Head of caudate nucleus (tissue), 42 donors: ENCODE data around the gene ALPK3.

Experiments
- DNase-seq, 42 donors: peaks; one replicate each; pipeline versions ENCODE4 v3.0.0 to v3.0.0-alpha.2; 2020 to 2021; ENCODE audit warnings: mixed read lengths in 7 of 42
- intact Hi-C: fragments of 100-400 bp; cut with DNase I; formaldehyde crosslinking; loops from one replicate; pipeline ENCODE4 v1.15.0; 2022

Gene ALPK3

GRCh38 chr15:84794162-84794547 is 23.0 kb upstream of the ALPK3 start:
- DNase-seq = no peak
- intact Hi-C loops = no loop called here

- intact Hi-C loops = no loop called here
- DNase-seq = no peak
These were observed 22.0 kb upstream of the ALPK3 start for GRCh38 chr15:84795186-84795585.

GRCh38 chr15:84797212-84797611 is 19.9 kb upstream of the ALPK3 start:
- intact Hi-C loops = no loop called here

DNA sequence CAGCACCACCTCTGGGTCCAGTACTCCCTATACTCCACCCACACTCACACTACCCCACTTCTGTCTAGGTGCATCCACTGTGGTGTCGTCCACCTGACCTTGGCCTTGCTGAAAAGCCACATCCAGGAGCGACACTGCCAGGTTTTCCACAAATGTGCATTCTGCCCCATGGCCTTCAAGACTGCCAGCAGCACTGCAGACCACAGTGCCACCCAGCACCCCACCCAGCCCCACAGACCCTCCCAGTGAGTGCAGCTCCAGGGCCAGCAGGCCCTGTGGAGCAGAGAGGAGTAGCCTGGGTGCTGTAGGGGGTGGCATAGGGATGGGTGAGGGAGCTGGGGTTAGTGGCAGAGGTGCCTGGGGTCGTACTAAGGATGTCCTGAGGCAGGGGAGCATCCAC is 19.4 kb upstream of the ALPK3 start:
- peak in 2 of 42 donors; percentile 6 to 11 for DNase-seq
- intact Hi-C loops = no loop called here

More at GRCh38 chr15:84797212-84797611, 19.9 kb upstream of the ALPK3 start:
- DNase-seq = peak in 1 of 42 donors; percentile 1

GRCh38 chr15:84798436-84798946 is 18.7 kb upstream of the ALPK3 start:
- intact Hi-C loops = no loop called here
- DNase-seq = peak in 2 of 42 donors; percentile 23 to 31

GRCh38 chr15:84799511-84800187 is 17.5 kb upstream of the ALPK3 start:
- DNase-seq = peak in 2 of 42 donors; percentile 4 to 20
- intact Hi-C loops = no loop called here

- DNase-seq = peak in 2 of 42 donors; percentile 0 to 10
- intact Hi-C loops = no loop called here
These were observed 16.8 kb upstream of the ALPK3 start for GRCh38 chr15:84800365-84800806.

GRCh38 chr15:84804005-84804900 is 12.9 kb upstream of the ALPK3 start:
- intact Hi-C loops = no loop called here
- DNase-seq = peak in 2 of 42 donors; percentile 20 to 33

DNA sequence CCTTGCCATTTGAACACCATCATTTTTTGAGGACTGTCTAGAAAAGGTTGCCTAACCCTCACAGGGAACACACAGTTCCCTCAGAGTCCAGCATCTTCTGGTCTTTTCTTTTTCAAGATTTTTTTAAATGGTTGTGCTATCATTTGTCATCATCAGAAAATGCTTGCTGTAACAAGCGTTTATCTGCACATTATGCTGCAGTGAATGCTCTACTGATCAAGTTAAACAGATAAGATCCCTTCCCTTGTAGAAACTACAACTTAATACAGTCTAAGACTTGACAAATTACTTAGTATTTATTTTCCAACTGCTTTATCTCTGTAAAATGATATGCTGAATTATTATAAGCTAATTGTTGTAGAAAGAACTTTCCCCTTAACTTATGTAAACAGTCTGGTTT is 11.9 kb upstream of the ALPK3 start:
- no peak for DNase-seq
- intact Hi-C loops = no loop called here

DNA sequence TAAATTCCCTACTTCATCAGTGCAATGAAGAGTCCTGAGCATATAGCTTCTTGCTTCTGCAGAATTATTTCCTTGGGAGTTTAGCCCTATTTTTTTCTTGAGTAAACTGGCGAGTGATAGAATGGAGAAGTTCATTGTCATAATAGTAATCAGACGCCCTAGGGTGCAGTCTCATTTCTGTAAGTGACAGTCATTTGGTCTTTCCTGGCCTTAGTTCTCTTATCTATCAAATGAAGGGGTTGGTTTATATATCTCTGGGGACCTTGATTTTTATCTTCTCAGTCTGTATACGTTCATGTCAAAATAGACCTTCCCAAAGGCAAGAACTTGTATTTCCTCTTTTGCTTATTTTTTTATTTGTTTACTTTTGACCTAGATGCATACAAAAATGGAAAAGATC is 9.9 kb upstream of the ALPK3 start:
- DNase-seq = no peak
- intact Hi-C loops = no loop called here

DNA sequence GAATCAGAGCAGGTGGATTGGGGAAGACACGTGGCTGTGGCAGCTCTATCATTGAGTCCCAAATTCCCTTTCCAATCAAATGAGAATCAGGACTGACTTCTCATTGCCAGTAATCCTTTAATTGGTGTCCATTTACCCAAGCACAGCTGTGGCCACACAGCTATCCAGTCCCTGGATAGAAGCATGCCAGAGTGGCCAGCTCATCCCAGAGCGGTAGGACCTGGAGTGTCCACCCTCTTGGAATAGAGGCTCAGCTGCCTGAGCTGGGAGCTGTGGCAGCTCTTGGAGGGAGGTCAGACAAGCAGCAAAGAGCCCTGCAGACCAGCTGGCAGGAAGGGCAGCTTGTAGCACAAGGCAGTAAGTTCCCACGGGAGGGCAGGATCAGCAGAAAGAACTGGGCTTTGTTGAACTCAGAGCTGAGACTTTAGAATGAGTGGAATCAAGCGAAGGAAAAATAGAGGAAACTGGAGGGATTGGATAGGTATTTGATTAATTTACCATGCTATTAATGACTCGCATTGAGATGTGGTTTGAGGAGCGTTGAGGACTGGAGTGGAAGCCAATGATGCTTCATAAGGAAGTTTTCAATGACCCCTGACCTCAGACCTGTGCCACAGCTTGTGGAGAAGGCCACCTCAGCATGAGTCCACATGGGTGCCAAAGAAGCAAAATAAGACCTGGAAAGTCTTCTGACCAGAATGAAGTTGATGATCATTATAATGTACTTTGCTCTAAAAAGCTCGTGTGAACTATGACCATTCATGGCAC is 6.9 kb upstream of the ALPK3 start:
- intact Hi-C loops = no loop called here
- DNase-seq = peak in 1 of 42 donors; percentile 26

DNA sequence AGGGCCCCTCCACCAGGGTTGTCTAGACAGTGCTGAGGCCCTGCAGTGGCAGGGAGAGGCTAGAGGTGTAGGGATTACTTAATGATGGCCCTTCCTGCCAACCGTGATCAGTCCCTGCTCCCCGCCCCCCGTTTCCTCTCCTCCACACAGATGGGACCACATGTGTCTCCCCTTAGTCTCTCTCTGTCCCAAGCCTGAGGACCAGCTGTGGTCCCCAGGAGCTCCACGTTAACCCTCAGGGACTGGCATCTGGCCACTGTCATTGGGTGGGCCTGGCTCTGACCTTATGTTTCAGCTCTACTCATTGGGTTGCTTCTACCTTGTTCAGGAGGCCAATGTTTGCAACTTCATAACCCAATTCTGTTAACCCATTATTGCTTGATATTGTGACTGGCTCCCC is 6.0 kb upstream of the ALPK3 start:
- no peak for DNase-seq
- intact Hi-C loops = no loop called here

DNA sequence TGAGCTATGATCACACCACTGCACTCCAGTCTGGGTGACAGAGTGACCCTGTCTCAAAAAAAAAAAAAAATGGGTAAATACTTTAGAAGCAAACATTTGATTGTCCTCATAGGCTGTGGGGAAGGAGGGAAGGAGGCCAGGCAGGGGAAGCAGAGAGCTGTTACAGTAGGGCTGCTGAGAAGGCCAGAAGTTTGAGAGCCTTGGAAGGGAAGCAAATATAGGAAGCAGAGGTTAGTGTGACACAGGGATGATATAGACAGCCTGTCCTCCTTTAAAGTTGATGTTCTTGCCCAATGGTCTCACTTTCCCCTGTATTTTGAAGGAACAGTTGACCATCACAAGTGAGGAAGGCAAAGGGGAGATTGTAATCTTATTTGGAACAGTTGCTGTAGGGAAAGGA is 5.3 kb upstream of the ALPK3 start:
- intact Hi-C loops = no loop called here
- no peak for DNase-seq

DNA sequence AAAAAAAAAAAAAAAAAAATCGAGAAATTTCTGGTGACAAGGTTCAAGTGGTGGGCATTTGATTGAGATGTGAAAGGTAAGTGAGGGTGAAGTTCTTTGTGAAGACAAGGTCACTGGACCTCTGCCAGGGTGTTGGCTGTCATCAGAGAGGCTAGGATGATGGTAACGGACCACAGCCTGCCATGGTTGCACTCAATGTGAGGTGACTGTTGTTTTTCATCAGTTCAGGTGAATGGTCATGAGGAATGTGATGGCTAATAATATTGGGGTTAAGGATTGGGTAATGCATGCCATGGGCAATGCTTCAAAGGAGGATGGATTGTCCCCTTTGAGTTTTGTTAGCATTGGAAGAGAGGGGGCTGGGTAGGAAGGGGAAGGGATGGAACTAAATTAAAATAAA is 4.3 kb upstream of the ALPK3 start:
- intact Hi-C loops = no loop called here
- DNase-seq = no peak

DNA sequence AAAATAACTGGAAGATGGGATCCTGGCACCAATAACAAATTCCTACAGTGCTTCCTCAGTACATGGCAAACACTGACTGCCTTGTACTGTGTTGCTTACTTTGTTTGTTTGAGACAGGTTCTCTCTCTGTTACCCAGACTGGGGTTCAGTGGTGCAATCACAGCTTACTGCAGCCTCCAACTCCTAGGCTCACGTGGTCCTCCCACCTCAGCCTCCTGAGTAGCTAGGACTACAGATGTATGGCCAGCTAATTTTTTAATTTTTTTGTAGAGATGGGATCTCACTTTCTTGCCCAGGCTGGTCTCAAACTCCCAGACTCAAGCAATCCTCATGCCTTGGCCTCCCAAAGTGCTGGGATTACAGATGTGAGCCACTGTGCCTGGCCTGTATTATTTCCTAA is 3.7 kb upstream of the ALPK3 start:
- intact Hi-C loops = no loop called here
- no peak for DNase-seq

DNA sequence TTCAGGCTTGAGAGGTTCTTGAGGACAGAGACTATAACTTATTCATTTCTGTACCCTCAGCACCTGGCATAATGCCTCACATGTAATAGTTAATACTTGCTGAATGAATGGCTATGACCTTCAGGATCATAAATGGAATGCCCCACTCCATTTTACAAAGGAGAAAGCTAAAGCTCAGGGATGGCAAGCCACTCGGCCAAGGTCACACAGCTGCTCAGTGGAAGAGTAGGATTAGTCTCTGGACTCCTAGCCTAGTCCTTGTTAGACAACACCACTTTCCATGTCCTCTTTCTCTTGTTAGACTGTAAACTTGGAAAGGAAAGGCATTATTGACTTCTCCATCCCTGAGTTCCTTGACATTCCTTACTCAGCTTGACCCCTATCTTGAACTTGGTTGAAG is 3.2 kb upstream of the ALPK3 start:
- no peak for DNase-seq
- intact Hi-C loops = no loop called here

- intact Hi-C loops = no loop called here
These were observed 2.2 kb upstream of the ALPK3 start for GRCh38 chr15:84814916-84815315.

DNA sequence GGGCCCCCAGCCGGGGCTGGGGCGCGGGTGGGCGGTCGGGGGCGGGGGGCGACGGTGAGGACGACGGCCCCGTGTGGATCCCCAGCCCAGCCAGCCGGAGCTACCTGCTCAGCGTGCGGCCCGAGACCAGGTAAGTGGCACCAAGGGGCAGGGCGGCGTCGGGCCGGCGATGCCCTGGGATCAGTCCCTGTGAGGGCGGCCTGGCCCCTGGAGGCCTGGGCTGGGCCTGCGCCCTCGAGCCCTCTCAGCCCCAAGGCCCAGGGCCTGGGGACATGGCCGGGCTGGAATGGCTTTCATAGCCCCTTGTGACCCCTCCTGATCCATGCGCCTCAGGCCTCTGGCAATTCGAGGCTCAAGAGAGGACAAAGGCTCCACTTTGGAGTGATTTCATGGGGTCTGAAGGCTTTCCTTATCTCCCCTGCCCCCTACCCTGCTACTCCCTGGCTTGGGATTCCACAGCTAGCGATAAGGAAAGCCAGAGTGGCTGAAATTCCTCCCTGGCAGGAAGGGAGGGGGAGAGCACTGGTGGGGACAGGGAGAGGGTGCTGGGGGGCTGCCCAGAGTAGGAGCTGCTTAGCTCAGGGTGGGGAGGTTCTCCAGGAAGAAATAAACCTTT is 418 bp downstream of the ALPK3 start:
- intact Hi-C loops = no loop called here

More at GRCh38 chr15:84814916-84815315, 2.2 kb upstream of the ALPK3 start:
- DNase-seq = no peak

More for the DNA sequence above, 418 bp downstream of the ALPK3 start:
- DNase-seq = no peak
